ENCODE results near the gene USP6. TPM values are rescaled to one million over a fixed set of nuclear protein-coding genes. Genes with fewer than 3 reads are reported as not detected.
"Not testable (repeated sequence)": the region's sequence is repeated elsewhere in the genome, so short reads cannot be mapped to it uniquely, and the experiment has no call there.

Gene USP6
- total RNA-seq, 1 donor from 2014 or later = under 0.01 TPM

DNA sequence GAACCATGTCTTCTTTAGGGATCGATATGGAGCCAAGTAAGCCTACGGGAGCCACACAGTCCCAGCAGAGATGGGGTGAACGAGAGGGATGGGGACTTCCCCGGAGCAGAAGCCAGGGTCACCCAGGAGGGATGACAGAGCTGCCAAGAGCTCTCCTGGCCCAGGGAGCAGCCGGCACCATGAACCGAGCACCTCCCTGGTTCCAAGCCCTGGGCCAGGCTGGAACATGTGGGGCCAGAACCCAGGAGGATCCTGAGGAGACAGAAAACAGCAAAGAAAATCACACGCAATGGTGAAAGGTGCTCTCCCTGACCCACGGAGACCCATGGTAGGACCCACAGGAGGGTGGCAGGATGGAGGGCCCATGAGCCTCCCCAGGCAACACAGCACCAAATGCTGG is 18.1 kb downstream of the USP6 start:
- not testable (repeated sequence) for FAIRE-seq; DNase-seq (ENCODE audit: low spot score in 2 of 2)

DNA sequence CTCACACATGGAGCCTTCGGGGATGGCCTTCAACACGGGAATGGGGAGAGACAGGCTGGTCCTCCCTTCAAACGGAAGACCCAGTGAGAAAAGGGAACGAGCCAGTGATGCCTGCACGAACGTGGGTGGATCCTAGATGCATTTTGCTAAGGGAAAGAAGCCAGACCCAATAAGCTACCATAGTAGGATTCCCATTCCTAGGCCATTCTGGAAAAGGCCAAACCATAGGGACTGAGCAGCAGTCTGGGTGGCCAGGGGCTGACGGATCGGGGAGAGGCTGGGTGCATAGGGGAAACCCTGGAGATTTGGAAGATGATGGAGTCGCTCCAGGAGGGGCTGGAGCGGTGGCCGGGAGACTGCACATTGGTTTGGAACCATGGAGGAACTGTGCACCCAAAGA is 18.7 kb downstream of the USP6 start:
- not testable (repeated sequence) for FAIRE-seq; DNase-seq (ENCODE audit: low spot score in 2 of 2)

DNA sequence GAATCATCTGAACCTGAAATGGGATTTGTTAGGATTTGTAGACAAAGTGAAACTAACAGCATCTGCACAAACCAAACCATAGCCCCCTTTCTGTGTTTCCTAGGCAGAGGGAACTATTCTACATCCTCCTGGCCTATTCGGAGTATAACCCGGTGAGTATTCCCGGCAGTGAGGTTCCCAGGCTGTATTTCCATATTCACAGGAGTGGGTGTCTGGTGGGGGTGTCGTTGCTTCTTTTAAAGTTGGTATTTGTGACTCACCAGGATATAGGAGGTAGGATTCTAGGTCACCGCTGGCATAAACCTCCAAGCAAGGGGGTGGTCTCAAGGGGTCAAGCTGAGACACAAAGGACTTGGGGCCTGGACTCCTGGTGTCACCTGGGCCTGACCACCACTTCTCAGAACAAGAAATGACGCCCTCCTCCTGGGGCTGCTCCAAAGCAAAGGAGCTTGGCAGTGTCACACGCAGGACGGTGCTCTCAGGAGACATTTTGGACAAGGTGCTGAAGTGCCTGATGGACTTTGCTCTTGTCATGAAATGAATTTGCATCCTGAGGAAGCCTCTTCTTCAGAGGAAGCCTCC is 19.4 kb downstream of the USP6 start:
- FAIRE-seq; DNase-seq (ENCODE audit: low spot score in 2 of 2): not testable (repeated sequence)

DNA sequence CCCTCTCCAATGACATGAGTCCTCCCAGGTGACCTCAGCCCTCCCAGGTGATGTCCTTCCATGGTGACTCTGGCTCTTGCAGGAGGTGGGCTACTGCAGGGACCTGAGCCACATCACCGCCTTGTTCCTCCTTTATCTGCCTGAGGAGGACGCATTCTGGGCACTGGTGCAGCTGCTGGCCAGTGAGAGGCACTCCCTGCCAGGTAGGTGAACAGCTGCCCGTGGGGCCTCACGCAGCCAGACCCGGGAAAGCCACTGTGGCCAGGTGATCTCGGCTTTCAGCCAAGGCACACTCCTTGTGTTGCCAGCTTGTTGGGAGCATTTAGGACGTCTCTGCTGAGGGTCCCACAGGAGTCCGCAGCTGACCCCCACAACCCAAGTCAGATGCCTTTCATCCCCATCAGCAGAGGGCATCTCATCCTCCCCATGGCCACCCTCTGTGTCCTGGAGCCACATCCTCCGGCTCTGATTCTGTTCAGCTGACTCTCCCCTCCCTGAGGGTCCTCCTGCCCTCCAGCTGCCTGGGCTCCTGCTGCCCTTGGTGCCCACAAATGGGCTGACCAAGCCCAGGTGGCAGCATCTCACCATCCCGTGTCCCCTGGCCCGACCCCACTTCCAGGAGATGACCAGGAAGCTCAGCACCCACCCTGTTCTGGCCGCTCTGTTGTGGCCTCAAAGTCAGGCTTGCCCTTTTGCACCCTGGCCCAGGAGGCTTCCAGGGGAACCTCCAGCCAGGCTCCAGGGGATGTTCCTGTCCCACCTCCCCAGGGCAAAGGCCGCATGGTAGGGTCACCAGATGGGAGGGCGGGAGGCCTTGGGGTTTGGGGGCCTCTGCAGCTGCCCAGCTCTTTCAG is 20.1 kb downstream of the USP6 start:
- DNase-seq (ENCODE audit: low spot score in 2 of 2) (no peak), FAIRE-seq (no peak)

DNA sequence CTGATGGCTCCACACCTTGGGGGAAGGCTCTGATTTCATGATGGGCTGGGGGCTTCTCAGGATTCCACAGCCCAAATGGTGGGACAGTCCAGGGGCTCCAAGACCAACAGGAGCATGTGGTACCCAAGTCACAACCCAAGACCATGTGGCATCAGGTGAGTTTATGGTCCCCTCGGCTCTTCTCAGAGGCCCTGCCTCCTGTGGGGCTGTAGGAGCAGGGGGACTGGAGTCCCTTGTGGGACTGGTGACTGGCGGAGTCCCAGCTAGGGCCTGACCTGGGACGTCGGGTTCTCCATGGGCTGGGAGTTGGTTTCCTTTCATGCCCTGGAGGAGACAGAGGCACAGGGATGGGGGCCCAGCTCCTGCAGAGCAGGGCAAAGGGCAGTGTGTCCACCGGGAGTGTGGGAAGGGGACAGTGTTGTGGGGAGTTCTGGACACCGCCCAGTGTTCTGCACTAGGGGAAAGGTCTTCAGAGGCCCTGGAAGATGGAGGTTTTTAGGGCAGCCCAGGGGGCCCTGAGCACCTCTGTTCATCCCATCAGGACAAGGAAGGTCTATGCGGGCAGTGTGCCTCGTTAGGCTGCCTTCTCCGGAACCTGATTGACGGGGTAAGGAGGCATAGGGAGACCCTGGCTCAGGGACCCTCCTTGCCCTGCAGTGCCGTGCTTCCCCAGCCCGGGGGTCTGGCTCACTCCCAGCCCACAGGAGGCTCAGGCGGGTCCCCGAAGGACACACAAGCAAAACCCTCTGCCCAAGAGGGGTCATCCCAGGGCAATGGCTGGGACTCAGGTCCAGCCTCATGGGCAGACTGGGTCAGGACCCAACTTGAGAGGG is 21.0 kb downstream of the USP6 start:
- not testable (repeated sequence) for FAIRE-seq; DNase-seq (ENCODE audit: low spot score in 2 of 2)

DNA sequence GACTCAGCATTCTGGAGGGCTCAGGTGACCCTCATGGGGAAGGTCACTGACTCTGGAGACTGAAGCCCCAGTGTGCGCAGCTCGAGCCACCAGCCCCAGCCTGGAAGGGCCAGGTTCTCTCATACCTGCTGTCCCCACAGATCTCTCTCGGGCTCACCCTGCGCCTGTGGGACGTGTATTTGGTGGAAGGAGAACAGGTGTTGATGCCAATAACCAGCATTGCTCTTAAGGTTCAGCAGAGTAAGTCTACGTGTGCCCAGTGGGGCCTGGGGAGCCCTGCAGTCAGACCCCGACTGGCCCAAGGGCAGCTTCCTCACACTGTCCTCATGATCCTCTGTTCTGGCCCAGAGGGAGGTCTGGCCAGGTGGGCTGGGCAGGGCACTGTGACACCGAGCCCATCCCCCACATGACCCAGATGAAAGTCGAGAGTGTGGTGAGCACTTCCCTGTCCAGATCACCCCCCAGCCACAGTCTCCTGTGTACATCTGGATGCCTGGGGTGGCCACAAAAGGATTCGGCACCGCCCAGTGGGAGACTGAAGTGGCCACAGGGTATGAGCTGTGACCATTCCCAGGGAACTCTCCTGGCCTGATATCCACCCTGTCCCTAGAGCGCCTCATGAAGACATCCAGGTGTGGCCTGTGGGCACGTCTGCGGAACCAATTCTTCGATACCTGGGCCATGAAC is 21.8 kb downstream of the USP6 start:
- not testable (repeated sequence) for DNase-seq (ENCODE audit: low spot score in 2 of 2); FAIRE-seq

DNA sequence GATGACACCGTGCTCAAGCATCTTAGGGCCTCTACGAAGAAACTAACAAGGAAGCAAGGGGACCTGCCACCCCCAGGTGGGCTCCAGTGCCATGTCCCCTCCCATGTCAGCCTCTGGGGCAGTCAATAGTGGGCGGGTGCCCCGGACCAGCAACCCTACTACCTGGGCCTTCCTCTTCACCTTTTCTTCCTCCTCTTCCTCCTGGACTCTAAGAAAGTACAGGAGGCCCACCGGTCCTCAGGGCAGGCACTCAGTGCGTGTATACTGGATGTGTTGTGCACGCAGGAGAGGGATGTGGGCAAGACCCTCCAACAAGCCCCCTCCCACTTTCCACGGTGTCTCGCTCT is 22.3 kb downstream of the USP6 start:
- not testable (repeated sequence) for FAIRE-seq; DNase-seq (ENCODE audit: low spot score in 2 of 2)

DNA sequence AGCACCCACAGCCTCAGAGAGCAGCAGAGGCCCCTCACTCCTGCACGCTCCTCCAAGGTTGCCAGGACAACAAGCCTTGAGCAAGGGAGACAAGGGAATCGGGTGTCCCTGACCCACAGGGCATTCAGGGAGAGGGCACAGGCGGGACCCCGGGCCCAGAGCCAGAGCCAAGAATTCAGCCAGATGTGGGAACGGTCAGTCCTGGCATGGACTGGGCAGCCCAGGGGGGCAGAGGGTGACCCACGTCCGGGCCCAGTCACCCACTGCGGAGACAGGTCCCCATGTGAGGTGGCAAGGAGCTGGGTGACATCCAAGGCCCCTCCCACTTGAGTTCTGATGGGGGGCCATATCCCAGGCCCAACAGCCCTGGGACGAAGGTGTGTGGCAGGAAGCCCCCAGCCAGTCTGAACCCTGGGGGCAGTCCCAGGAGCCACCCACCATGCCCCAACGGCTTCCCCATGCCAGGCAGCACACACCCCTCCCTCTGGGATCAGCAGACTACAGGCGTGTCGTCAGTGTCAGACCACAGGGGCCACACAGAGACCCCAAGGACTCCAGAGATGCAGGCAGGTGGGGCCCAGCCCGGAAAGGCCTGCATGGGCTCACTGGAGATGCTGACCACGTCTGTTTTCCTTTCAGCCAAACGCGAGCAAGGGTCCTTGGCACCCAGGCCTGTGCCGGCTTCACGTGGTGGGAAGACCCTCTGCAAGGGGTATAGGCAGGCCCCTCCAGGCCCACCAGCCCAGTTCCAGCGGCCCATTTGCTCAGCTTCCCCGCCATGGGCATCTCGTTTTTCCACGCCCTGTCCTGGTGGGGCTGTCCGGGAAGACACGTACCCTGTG is 23.0 kb downstream of the USP6 start:
- no peak for DNase-seq (ENCODE audit: low spot score in 2 of 2)
- no peak for FAIRE-seq

DNA sequence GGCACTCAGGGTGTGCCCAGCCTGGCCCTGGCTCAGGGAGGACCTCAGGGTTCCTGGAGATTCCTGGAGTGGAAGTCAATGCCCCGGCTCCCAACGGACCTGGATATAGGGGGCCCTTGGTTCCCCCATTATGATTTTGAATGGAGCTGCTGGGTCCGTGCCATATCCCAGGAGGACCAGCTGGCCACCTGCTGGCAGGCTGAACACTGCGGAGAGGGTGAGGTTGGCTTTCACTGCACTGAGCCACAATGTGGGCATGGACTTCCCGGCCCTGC is 23.6 kb downstream of the USP6 start:
- FAIRE-seq (no peak), DNase-seq (ENCODE audit: low spot score in 2 of 2) (no peak)

DNA sequence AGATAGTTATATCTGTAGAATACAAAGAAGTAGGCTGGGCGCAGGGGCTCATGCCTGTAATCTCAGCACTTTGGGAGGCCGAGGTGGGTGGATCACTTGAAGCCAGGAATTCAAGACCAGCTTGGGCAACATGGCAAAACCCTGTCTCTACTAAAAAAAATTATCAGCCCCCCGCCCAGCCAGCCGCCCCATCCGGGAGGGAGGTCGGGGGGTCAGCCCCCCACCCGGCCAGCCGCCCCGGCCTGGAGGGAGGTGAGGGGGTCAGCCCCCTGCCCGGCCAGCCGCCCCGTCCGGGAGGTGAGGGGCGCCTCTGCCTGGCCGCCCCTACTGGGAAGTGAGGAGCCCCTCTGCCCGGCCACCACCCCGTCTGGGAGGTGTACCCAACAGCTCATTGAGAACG is 27.0 kb downstream of the USP6 start:
- DNase-seq (ENCODE audit: low spot score in 2 of 2); FAIRE-seq: not testable (repeated sequence)

DNA sequence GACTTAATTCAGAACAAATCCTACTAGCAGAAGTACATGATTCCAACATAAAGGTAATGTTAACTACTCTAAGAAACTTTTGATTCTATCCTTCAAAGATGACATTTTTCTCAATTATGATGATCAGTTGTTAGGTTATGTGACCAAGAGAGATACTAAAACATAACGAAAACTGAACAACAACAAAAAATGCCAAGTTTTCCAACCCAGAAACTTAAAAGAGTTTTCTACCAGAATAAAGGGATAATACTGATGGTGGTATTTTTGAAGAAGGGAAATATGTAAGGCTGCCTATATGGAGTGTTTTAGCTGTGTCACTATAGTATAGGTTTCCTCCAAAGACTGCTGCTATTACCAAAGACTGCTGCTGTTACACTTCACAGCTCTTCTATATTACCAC is 30.3 kb downstream of the USP6 start:
- not testable (repeated sequence) for FAIRE-seq; DNase-seq (ENCODE audit: low spot score in 2 of 2)

DNA sequence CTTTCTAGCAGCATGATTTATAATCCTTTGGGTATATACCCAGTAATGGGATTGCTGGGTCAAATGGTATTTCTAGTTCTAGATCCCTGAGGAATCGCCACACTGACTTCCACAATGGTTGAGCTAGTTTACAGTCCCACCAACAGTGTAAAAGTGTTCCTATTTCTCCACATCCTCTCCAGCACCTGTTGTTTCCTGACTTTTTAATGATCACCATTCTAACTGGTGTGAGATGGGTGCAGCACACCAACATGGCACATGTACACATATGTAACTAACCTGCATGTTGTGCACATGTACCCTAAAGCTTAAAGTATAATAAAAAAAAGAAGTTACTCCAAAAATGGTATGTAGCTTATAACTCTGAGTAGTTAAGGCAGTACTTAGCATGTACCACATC is 44.9 kb downstream of the USP6 start:
- not testable (repeated sequence) for FAIRE-seq

DNA sequence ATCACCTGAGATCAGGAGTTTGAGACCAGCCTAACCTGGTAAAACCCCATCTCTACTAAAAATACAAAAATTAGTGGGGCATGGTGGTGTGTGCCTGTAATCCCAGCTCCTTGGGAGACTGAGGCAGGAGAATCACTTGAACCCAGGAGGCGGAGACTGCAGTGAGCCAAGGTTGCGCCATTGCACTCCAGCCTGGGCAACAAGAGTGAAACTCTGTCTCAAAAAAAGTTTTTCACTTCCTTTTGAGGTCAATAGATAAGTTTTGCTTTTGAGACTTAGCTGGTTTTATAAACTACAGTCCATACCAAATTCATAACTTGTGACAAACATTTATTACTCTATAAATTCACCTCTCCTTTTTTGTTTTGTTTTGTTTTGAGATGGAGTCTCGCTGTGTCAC is 46.0 kb downstream of the USP6 start:
- not testable (repeated sequence) for FAIRE-seq; DNase-seq (ENCODE audit: low spot score in 2 of 2)

More for the DNA sequence above, 44.9 kb downstream of the USP6 start:
- DNase-seq (ENCODE audit: low spot score in 2 of 2) = not testable (repeated sequence)

DNA sequence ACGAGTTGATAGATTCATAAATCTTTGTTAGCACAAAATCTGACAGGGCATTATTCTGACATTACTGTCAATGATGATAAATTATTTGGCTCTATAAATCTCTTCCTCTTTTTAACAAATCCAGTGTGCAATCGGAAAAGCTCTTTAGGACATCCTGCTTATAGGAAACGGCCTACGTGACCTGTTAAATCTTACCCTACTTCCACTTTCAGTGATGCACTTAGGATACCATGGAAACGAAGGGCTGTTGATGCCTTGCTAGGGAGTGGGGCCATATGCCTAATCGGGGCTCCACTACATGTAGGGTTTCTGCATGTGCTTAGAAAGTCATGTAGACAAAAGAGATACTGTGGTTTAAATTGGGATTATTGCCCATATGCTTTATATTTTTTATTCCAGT is 48.6 kb downstream of the USP6 start:
- FAIRE-seq (no peak), DNase-seq (ENCODE audit: low spot score in 2 of 2) (no peak)

DNA sequence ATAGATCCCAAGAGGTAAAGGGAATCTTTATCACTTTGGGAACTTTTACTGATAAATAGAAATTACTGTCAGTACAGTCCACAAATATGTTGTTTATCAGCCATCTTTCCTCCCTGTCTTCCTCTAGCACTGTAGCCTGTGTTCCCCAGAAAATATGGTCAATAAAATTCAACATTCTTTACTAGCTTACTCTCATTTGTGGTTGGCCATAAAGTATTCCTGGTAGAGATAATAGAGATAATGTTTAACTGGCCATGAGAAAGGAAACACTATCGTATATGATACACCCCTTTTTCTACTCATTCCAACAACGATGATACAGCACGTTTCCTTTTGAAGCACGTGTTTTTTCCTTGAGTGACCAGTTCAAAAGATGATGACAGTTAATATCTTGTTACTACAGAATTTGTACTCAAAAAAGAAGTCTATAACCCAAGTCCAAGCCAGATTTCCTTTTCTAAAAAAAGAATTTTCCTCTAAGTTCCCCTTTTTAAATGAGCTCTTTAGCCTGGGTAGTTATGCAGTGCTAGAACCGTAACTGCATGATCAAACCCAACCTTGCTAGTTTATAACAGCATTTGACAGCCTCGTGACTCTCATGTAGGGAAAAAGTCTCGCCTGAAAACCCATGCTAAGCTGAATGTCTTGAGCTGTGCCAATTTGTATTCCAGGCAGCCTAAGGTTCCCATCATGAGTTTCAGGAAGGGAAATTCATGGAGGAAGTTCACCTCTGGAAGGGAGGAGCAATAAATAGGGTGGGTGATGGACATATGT is 50.1 kb downstream of the USP6 start:
- DNase-seq (ENCODE audit: low spot score in 2 of 2); FAIRE-seq: not testable (repeated sequence)

DNA sequence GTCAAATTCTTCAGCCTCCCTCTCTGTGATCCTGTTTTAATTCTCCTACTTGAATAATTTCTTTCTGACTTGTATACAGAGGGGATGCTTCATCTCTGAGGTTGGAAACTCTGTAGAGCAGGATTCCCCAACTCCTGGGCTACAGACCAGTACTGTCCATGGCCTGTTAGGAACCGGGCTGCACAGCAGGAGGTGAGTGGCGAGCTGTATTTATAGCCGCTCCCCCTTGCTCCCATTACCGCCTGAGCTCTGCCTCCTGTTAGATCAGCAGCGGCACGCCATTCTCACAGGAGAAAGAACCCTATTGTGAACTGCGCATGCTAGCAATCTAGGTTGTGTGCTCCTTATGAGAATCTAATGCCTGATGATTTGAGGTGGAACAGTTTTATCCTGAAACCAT is 59.2 kb downstream of the USP6 start:
- FAIRE-seq = not testable (repeated sequence)

DNA sequence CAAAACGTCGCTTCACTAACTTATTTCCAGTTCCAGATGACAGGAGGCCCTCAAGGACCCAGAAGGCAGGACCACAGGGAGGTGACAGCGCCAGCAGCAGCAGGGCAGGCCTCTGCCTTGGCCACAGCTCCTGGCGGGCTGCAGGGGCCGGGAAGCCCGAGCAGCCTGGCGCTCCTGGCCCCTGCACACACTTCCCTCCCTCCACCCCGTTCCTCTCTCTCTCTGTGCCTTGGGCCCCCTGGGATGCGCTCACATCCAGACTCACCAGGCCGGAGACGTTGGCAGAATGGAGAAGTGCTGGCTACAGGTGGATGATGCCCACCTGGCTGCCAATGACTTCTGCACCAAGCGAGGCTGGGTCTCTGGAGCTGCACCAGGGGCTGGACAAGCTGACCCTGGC is 63.2 kb downstream of the USP6 start:
- DNase-seq (ENCODE audit: low spot score in 2 of 2) = no peak
- FAIRE-seq = no peak

More for the DNA sequence above, 59.2 kb downstream of the USP6 start:
- DNase-seq (ENCODE audit: low spot score in 2 of 2) = not testable (repeated sequence)

DNA sequence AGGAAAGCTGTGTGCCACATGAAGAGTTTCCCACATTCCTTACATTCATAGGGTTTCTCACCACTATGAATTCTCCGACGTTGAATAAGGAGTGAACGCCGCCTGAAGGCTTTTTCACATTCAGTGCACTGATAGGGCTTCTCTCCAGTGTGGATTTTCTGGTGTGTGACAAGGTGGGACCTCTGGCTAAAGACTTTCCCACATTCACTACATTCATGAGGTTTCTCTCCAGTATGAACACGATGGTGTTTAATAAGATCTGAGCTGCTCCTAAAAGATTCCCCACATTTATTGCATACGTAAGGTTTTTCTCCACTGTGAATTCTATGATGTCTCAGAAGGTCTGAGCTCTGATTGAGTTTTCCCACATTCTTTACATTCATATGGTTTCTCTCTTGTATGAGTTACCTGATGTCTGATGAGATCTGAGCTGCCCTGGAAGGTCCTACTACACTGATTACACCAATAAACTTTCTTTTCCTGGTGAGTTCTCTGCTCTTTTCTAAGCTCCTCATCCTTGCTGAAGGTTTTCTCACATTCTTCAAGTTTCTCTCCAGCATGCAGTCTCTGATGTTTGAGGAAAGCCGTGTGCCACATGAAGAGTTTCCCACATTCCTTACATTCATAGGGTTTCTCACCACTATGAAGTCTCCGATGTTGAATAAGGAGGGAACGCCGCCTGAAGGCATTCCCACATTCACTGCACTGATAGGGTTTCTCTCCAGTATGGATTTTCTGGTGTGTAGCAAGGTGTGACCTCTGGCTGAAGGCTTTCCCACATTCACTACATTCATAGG is 65.9 kb downstream of the USP6 start:
- no peak for FAIRE-seq
- DNase-seq (ENCODE audit: low spot score in 2 of 2) = no peak

Data from frontal cortex (tissue), 4 donors.